ENCODE measurements around the gene MYL12B. TPM values are rescaled to one million over a fixed set of nuclear protein-coding genes. Genes with fewer than 3 reads are reported as not detected.

Gene MYL12B
- total and polyA plus RNA-seq, 12 donors, result 259 to 810 (median 446) TPM

DNA sequence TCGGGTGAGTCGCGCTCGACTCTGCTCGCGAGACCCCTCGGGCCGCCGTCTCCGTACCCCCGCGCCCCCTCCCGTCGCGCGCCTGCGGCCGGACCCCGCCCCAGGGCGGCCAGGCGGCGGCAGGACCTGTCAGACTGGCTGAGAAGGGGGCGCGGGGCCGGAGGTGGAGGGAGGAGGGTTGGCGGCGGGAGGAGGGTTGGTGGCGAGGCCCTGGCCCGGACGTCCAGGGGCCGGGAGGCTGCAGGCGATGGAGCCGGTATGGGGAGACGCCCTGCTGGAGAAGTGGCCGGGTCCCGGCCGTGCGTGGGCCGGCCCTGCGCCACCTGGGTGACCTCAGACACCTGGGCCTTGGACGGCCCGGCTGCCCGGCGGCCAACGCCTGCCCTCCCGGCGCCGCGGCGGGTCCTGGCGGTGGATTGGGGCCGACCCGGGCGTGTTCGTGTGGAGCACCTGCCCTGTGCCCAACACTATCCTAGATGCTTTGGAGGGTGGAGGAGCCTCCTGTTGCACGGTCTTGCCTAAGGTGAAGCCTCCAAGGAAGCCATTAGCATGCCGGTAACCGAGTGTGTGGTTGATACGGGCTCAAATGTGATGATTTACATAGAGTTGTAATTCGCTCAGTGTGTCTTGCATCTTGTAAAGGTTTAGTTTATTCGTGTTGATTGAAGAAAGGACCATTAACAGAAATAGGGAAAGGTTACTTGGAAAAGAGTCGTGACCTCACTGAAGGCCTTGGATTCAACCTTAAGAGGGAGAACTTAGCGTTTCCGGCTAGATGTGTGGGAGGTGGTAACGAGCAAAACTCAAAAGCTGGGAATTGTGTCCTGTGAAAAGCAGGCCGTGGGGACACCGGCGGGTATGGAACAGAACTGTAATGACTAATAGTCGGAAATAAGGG is 550 bp downstream of the MYL12B start:
- peak overlapping the region; percentile 82 to 98 (median 98) for H3K27ac ChIP-seq
- H3K36me3 ChIP-seq (replicated peaks in 1 of 2), result peaks cover 0 to 10% of the 10 kb centered on the region in 2 donors
- no peaks in the 10 kb centered on the region for H3K9me3 ChIP-seq (replicated peaks in 1 of 3)
- intact Hi-C loops (cut with DNase I), result loop anchor here (10.0 kb wide), 2 partner anchors 62 to 192 kb away; partner anchors contain the start of gene TGIF1 (in 1 of the 2)
- H3K4me3 ChIP-seq, result peak overlapping the region; percentile 73 to 95 (median 85)
- DNase-seq, result peak in 3 of 7 donors; percentile 36 to 39 (median 39)
- peaks cover 42 to 55% of the 10 kb centered on the region in 2 donors for H3K4me1 ChIP-seq (replicated peaks in 1 of 2)
- peak; percentile 32 to 69 for TF ChIP-seq POLR2A (IDR thresholded peaks at IDR 0.05)
- TF ChIP-seq, protein P1, sequence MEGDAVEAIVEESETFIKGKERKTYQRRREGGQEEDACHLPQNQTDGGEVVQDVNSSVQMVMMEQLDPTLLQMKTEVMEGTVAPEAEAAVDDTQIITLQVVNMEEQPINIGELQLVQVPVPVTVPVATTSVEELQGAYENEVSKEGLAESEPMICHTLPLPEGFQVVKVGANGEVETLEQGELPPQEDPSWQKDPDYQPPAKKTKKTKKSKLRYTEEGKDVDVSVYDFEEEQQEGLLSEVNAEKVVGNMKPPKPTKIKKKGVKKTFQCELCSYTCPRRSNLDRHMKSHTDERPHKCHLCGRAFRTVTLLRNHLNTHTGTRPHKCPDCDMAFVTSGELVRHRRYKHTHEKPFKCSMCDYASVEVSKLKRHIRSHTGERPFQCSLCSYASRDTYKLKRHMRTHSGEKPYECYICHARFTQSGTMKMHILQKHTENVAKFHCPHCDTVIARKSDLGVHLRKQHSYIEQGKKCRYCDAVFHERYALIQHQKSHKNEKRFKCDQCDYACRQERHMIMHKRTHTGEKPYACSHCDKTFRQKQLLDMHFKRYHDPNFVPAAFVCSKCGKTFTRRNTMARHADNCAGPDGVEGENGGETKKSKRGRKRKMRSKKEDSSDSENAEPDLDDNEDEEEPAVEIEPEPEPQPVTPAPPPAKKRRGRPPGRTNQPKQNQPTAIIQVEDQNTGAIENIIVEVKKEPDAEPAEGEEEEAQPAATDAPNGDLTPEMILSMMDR (IDR thresholded peaks at IDR 0.05), result no peak
- WGBS, 4 donors, result 0% methylated on average over 15 to 69 of the region's 69 CpGs
- no peaks in the 10 kb centered on the region for H3K27me3 ChIP-seq

DNA sequence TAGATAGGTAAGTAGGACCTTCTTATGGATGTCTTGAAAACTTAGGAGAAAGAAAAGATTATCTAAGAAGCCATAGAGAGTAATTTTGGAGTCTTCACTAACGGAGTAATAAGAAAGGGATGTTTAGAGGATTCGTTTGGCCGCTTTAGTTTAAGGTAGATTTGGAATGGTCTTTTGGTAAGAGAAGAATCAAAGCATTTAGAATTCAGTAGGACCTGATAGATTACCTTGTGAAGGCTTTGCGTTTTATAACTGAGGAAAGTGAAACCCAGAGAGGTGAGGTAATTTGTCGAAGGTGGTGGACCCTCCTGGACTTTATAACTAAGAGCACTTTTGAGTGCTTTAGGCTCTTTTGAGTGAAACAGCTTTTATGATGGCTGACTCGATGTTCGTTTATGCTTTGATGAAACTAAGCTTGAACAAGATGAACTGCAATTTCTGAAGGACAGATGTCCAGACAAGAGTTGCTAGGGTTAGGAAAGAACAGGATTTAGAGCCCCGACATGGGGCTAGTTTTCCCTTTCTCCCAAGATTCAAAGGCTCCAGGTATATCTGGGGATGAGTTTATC is 1.3 kb downstream of the MYL12B start:
- Histone ChIP-seq H3K27ac (peak overlapping the region; percentile 82 to 98 (median 98)), H3K36me3 (replicated peaks in 1 of 2) (peaks cover 0 to 2% of the 10 kb centered on the region in 2 donors), H3K27me3 (no peaks in the 10 kb centered on the region), H3K4me3 (peak overlapping the region; percentile 73 to 95 (median 85)), H3K4me1 (replicated peaks in 1 of 2) (peaks cover 48 to 61% of the 10 kb centered on the region in 2 donors), H3K9me3 (replicated peaks in 1 of 3) (no peaks in the 10 kb centered on the region)
- no peak for TF ChIP-seq POLR2A (IDR thresholded peaks at IDR 0.05)
- TF ChIP-seq, protein P1 (IDR thresholded peaks at IDR 0.05), result no peak
- WGBS, 4 donors, result 13 to 14% (median 14%) methylated on average over 8 of the region's 8 CpGs
- intact Hi-C loops (cut with DNase I), result loop anchor here (10.0 kb wide), 2 partner anchors 62 to 192 kb away; partner anchors contain the start of gene TGIF1 (in 1 of the 2)
- no peak for DNase-seq

DNA sequence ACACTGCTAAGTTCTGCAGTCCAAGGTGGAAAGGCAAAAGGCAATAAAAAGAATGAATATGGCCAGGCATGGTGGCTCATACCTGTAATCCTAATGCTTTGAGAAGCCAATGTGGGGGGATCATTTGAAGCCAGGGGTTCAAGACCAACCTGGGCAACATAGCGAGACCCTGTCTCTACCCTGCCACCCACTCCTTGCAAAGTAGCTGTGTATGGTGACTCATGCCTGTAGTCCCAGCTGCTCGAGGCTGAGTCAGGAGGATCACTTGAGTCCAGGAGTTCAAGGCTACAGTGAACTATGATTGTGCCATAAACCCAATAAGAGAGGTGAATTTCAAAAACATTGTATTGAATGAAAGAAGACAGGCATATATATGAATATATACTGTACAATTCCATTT is 2.4 kb downstream of the MYL12B start:
- intact Hi-C loops (cut with DNase I), result loop anchor here (10.0 kb wide), 2 partner anchors 60 to 190 kb away; partner anchors contain the start of gene TGIF1 (in 1 of the 2)
- Histone ChIP-seq H3K9me3 (replicated peaks in 1 of 3) (no peaks in the 10 kb centered on the region), H3K27ac (peak overlapping the region in 3 of 5 donors; percentile 48 to 98 (median 98)), H3K4me3 (peak overlapping the region in 1 of 4 donors; percentile 79), H3K27me3 (no peaks in the 10 kb centered on the region), H3K36me3 (replicated peaks in 1 of 2) (no peaks in the 10 kb centered on the region), H3K4me1 (replicated peaks in 1 of 2) (peaks cover 56 to 73% of the 10 kb centered on the region in 2 donors)
- TF ChIP-seq POLR2A (IDR thresholded peaks at IDR 0.05), result peak in 1 of 2 donors; percentile 67
- TF ChIP-seq, protein P1 (IDR thresholded peaks at IDR 0.05), result no peak
- 29 to 42% (median 35%) methylated on average over 2 of the region's 2 CpGs for WGBS, 4 donors
- DNase-seq, result peak; percentile 41 to 80 (median 77)

DNA sequence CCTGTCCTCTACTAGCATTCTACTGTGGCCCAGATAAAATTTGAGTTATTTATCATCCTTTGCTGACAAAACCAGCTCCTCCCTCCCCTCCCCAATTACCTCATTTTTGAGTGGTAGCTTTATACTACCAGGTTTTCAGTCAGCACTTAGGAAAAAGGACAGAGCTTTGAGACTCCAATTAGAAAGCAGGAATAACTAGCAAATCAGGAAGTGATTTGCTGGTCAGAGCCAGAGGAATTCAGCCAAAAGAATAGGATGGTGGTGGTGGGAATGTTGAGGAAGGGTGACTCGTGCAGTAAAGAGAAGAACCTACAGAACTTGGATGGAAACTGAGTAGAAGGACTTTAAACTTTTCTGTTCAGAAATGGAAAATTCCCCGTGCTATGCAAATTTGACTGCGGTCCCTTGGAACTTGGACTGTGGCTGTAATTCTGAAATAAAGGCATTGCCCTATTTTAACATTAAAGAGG is 3.7 kb downstream of the MYL12B start:
- Histone ChIP-seq H3K27ac (peak overlapping the region; percentile 42 to 98 (median 58)), H3K36me3 (replicated peaks in 1 of 2) (no peaks in the 10 kb centered on the region), H3K9me3 (replicated peaks in 1 of 3) (no peaks in the 10 kb centered on the region), H3K4me3 (peak overlapping the region in 1 of 4 donors; percentile 1), H3K27me3 (no peaks in the 10 kb centered on the region), H3K4me1 (replicated peaks in 1 of 2) (peaks cover 55 to 77% of the 10 kb centered on the region in 2 donors)
- TF ChIP-seq, protein P1 (IDR thresholded peaks at IDR 0.05), result no peak
- no peak for TF ChIP-seq POLR2A (IDR thresholded peaks at IDR 0.05)
- intact Hi-C loops (cut with DNase I), result loop anchor here (10.0 kb wide), 2 partner anchors 59 to 189 kb away; partner anchors contain the start of gene TGIF1 (in 1 of the 2)
- WGBS, 4 donors, result 29 to 42% (median 34%) methylated on average over 3 of the region's 3 CpGs
- DNase-seq, result no peak

All from adrenal gland (tissue), 12 donors.